ENCODE measurements around the gene ATP4B. TPM values are rescaled to one million over a fixed set of nuclear protein-coding genes. Genes with fewer than 3 reads are reported as not detected.

The ATP4B gene
- total RNA-seq, result not detected in 2 replicates
- polyA plus RNA-seq (2012), result not detected

DNA sequence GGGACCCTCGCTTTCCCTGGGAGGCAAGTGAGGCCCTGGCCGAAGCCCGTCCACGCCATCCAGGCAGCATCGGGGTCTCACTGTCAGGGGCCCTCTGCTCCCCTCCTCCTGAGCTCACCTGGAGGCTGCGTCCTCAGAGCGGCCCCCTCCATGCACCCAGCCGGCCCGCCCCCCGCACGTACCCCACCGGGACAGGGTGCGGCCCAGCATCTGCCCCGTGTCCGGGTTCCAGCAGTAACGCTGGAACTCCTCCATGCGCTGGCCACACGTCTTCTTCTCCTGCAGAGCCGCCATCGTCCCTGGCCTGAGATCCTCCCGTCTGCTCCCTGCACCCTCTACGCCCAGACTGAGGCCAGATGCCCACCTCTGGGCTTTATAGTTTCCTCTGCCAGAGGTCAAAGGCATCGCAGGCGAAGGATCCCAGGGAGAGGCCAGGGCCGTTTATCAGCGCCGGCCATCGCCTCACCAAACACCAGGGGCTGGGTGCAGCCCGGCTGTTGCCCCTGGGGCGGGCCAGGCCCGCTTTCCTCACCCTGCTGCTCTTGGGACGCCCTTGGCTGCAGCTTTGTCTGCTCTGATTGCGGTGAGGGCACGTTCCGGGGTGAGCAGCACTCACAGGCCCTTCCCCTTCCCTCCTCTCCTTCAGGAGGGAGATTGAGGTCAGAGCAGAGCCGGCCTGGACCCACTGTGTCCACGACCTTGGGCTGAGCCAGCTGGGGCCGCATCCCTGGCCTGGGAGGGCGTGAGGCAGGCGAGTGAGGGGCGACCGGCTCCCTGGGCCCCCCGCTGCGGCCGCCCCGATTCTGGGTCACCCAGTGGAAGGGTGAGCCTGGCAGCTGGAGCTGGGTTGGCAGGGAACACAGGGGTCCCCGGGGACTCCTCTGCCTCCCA is at the start of gene ATP4B:
ATP4B (minus strand) TSS at position 348 of the 891 bp plus-strand sequence; CDS start at position 294, 54 bp downstream.
- no peak for DNase-seq (ENCODE audit: low read depth)

DNA sequence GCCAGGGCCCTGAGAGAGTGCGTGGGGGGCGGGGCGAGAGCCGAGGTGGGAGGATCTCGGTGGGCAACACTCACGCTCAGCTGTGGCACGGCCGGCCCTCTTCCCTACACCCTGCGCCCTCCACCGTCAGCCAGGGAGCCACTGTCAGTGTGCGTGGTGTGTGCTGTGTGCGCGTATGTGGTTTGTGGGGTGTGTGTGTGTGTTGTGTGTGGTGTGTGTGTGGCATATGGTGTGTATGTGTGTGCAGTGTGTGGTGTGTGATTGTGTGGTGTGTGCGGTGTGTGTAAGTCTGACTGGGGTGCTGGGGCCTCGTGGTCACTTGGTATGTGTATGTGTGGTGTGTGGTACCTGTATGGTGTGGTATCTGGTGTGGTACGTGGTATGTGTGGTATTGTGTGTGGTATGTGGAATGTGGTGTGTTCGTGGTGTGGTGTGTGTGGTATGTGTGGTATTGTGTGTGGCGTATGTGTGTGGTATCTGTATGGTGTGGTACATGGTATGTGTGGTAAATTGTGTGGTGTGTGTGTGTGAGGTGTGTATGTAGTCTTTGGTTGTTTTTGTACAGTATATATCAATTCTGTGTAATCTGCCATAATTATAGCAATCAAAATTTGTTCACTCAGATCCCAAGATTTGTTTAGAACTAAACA is 14.1 kb upstream of the ATP4B start:
- no peak for DNase-seq (ENCODE audit: low read depth)

DNA sequence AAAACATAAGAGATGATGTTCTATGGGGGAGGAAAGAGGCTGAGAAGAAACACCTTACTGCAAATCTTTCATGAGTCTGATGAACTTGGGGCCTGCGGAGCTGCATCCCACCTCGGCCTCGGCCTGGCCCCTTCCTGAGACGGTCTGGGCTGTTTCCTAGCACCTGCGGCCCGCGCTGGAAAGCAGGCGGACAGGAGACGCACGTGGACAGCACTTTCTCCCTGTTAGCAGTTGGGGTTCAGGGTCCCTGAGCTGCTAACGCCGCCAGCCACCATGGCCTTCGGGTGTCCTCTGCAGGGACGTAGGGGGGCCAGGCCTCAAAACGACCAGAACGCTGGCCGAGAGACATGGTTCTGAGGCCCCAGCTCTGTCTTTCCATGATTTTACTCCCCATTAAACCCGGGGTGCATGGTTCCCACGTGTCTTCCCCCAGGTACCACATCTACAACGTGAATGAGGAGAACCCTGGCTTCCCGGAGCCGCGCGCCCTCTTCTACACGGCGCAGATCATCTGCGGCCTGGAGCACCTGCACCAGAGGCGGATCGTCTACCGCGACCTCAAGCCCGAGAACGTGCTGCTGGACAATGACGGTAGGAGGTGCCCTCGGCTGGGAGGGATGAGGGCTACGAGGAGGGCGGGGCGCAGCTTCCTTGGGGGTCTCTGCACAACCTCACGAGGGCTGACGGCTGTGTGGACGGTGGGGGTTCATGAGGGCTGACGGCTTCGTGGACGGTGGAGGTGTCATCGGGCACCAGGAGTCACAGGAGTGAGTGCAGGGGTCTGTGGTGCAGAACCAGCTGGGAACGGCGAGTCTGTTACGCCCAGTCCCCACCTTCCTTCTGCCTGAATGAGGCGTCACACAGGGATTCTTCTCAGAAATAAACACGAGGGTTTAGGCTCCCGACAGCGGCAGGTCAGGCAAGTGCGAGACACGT is 13.3 kb upstream of the ATP4B start:
- DNase-seq (ENCODE audit: low read depth), result no peak

DNA sequence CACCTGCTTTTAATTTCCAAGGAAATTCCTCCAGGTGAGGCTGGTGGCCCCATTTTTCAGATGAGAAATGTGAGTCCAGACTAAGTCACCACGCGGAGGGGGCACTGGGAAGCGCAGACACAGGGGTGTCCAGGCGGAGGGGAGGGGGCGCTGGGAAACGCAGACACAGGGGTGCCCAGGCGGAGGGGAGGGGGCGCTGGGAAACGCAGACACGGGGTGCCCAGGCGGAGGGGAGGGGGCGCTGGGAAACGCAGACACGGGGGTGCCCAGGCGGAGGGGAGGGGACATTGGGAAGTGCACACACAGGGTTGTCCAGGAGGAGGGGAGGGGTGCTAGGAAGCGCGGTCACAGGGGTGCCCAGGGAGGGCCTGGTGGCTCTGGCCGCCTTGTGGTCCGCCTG is 12.5 kb upstream of the ATP4B start:
- no peak for DNase-seq (ENCODE audit: low read depth)

DNA sequence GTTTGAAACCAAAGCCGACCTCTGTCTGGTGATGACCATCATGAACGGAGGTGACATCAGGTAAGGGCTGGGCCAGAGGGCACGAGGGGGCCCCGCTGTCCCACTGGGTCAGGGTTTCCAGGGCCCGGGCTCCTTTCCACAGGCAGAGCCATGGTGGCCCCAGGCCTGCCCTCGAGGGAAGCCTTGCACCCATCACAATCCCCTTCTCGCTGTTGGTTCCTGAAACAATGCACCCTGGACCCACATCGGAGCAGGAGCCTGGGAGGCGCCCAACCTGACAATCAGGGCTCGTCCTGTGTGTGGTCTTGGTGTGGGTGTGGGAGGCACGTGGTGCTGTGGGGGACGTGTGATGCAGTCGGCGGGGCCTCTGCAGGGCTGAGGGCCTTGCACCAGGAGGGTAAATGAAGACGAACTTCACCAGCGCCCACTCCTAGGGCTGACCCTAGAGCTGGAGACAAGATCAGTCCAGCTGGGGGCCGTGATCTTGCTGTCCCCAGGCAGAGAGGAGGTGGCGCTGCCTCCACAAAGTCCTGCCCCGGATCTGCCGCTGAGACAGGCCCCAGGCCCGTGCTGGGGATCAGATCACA is 11.8 kb upstream of the ATP4B start:
- no peak for DNase-seq (ENCODE audit: low read depth)

DNA sequence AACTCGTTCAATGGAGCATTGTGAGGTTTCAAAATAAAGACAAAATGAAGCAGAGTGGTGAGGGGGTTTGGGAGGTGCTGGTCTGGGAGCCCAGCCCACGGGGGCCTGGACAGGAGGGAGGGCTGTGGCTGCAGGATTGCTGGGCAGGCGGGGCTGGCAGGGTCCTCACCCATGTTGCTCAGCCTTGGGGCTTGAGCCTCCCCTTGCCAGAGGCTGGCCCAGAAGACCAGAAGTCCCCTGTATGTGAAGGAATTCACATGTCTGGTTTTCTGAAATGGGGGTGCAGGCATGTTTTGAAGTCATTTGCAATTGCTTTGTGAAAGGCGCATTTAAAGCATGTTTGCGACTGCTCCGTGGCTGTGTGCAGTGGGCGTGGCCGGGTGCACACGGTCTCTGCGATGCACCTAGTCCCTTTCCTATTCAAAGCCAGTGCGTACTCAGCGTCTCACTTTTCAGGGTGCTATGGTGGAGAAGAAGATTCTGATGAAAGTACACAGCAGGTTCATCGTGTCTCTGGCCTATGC is 11.3 kb upstream of the ATP4B start:
- DNase-seq (ENCODE audit: low read depth), result no peak

DNA sequence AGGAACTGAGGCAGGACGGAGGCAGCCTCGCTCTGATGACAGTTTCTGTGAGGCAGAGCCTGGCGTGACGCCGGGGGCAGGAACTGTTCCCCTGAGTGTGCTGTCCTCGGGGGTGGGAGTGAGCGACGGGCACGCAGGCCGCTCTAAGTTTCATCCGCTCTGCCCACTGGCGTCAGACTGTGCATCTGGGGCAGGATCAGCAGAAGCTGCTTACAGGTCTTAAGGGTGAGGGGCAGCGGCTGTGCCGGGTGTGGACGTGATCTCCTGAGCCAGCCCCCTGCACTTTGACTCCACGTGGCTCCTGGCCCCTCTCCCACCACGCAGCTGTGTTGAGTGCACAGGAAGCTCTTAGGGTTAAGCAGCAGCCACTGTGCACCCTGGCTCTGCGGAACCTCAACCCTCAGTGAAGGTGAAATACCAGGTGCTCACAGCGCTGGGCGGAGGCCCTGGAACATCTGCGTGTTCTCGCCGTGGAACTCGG is 10.5 kb upstream of the ATP4B start:
- no peak for DNase-seq (ENCODE audit: low read depth)

DNA sequence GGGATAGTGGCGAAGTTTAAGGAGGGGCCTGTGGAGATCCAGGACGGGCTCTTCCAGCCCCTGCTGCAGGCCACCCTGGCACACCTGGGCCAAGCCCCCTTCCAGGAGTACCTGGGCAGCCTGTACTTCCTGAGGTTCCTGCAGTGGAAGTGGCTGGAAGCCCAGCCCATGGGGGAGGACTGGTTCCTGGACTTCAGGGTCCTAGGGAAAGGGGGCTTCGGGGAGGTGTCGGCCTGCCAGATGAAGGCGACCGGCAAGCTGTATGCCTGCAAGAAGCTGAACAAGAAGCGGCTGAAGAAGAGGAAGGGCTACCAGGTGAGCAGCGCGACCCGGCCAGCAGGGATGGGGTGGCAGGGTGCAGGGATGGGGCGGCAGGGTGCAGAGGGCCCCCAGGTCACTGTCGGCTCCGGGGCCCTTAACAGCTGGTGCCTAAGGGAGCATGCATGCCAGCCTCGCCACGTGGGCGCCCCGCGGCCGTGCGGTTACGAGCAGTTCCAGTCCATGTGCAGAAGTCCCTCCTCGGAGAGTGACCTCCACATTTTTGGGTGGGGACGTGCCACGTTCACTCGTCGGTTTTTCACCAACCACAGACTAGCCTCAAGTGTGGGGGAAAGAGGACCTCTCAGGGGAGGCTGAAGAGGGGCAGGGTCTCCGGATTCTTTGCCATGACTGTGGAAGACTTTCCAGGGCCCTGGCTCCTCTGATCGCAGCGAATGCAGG is 9.9 kb upstream of the ATP4B start:
- no peak for DNase-seq (ENCODE audit: low read depth)

DNA sequence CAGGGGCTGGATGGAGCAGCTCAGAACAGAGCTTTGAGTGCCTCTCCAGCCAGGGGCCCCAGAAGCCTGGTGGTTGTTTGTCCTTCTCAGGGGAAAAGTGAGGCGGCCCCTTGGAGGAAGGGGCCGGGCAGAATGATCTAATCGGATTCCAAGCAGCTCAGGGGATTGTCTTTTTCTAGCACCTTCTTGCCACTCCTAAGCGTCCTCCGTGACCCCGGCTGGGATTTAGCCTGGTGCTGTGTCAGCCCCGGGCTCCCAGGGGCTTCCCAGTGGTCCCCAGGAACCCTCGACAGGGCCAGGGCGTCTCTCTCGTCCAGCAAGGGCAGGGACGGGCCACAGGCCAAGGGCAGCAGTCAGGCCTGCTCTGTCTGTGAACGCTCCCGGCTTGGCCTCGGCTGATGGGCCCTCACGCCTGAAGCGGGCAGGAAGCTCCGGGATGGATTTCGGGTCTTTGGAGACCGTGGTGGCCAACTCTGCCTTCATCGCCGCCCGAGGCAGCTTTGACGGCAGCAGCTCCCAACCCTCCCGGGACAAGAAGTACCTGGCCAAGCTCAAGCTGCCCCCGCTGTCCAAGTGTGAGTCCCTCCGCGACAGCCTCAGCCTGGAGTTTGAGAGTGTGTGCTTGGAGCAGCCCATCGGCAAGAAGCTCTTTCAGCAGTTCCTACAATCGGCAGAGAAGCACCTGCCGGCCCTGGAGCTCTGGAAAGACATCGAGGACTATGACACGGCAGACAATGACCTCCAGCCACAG is 9.1 kb upstream of the ATP4B start, which contains the start of gene GRK1:
GRK1 (plus strand) TSS at position 269 of the 751 bp plus-strand sequence; CDS start at position 437, 168 bp downstream.
- DNase-seq (ENCODE audit: low read depth), result no peak

DNA sequence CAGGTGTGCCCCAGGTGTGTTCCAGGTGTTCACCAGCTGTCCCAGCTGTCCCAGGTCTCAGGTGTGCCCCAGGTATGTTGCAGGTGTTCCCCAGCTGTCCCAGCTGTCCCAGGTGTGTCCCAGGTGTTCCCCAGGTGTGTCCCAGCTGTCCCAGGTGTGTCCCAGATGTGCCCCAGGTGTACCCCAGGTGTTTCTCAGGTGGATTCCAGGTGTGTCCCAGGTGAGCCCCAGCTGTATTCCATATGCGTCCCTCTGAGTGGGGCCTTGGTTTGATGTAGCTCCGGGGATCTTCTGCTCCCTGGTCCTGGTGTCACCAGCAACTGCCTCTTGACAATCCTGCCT is 8.3 kb upstream of the ATP4B start:
- DNase-seq (ENCODE audit: low read depth), result no peak

DNA sequence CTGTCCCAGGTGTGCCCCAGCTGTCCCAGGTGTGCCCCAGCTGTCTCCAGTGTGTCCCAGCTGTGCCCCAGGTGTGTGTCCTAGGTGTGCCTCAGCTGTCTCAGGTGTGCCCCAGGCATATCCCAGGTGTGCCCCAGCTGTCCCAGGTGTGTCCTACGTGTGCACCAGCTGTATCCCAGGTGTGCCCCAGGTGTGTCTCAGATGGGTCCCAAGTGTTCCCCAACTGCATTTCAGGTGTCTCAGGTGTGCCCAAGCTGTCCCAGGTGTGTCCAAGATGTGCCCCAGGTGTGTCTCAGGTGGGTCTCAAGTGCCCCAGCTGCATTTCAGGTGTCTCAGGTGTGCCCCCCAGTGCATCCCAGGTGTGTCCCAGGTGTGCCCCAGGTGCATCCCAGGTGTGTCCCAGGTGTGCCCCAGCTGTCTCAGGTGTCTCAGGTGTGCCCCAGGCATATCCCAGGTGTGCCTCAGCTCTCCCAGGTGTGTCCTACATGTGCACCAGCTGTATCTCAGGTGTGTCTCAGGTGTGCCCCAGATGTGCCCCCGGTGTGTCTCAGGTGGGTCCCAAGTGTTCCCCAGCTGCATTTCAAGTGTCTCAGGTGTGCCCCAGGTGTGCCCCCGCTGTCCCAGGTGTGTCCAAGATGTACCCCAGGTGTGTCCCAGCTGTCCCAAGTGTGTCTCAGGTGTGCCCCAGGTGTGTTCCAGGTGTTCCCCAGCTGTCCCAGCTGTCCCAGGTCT is 7.8 kb upstream of the ATP4B start:
- DNase-seq (ENCODE audit: low read depth), result no peak

DNA sequence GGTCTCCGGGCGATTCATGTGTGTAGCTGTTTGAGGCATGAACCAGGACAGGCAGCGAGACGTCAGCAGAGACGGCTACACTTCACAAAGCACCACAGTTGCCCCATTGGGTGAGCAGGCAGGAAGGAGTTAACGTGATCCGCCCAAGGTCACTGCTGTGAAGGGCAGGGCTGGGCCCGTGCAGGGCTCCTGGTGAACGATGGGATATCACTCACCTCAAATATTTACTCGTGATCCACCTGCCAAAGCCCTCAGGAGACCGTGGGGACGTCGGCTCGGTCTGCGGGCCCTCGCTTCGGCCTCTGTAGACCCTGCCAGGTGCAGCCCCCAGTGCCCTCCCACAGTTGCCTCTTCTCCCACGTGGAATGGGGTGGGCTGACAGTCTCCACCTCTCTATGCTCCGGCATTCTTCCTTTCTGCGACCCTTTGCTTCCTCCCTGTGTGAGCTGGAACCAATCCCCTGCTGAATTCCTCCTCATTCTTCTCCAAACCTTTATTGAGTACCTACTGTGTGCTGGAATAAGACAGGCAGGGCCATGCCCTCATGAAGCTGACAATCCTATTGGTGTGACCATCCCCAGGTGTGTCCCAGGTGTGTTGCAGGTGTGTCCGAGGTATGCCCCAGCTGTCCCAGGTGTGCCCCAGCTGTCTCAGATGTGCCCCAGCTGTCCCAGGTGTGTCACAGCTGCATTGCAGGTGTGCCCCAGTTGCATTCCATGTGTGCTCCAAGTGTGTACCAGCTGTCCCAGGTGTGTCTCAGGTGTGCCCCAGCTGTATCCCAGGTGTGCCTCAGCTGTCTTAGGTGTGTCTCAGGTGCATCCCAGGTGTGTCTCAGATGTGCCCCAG is 7.0 kb upstream of the ATP4B start:
- no peak for DNase-seq (ENCODE audit: low read depth)

DNA sequence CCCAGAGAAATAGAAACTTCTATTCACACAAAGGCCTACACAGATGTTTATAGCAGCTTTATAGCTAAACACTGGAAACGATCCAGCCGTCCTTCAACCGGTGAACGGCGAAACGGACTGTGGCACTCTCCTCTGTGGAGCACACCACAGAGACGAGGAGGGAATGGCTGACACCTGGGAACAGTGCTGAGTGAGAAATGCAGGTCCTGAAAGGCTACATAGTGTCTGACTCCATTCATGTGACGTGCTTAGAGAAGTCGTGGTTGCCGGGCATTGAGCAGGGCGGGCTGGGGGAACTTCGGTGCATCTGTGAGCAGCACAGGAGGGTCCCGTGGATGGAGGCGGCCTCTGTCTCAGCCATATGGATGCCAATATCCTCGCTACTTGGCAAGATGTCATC is 5.9 kb upstream of the ATP4B start:
- no peak for DNase-seq (ENCODE audit: low read depth)

DNA sequence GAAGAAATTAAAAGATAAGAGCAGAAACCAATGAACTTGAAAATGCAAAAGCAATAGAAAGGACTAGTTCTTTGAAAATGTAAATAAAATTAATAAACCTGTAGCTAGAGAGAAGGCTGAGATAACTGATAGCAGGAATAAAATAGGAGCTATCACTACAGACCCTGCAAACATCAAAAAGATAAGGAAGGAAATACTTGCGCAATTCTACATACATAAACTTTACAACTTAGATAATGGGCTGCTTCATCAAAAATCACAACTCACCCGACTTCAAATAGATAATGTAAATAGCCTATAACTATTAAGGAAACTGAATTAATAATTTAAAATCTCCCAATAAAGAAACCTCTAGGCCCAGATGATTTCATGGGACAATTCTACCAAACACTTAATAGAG is 3.5 kb upstream of the ATP4B start:
- no peak for DNase-seq (ENCODE audit: low read depth)

DNA sequence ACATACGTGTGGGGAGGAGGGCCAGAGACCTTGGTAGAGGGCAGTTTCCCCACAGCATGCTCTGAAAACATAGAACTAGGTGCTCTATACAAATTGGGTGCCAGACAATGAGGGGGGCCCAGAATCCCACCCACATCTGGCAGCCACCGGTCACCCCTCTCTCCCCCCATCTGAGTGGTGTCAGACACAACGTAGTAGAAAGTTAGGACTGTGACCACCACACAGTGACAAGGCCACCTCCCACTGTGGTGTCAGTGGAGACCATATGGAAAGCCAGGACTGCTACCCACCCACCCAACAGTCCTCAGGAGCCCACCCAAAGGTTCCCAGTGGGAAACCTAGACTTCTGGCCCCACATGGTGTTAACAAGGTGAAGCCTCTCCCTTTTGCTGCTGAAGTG is 2.1 kb upstream of the ATP4B start:
- DNase-seq (ENCODE audit: low read depth), result no peak

DNA sequence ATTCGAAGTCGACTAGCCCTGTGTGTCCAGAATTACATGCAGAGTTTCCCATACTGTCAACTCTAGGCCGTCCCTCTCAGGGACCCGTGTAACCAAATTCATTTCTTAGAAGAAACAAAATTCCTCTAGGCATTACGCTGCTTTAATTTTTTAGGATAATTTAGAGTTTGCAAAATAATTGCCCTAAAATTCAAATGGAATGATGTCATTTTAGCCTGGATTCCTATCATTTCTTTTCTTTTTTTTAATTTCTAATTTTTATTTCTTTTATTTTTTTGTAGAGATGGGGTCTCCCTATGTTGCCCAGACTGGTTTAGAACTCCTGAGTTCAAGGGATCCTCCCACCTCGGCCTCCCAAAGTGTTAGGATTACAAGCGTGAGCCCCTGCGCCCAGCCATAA is 1.3 kb upstream of the ATP4B start:
- DNase-seq (ENCODE audit: low read depth), result no peak

DNA sequence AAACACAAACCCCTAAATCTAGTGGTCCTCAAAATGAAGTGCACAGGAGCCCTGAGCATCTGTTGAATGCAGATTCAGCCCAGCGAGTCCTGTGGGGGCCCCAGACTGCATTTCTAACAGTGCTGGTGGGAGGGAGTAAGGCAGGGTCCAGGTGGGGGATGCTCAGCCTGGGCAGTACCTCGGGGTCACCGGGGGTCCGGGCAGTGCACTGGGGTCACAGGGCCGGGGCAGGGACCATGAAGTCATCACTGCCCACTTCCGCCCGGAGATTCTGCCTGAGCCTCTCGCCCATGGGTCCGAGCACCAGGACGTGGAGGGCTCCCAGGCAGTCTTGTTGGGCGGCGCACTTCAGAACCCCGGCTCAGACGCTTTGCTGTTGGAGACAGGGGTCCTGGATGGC is 838 bp upstream of the ATP4B start:
- no peak for DNase-seq (ENCODE audit: low read depth)

Measured in myocyte (in vitro differentiated cells).